Activated T-cell treated with anti-CD3 and anti-CD28 coated beads, Interleukin-2, amount 50 U/mL, for 1 hour (primary cell): ENCODE results near the gene GGA1.
A peak's percentile ranks its signal among the peaks of the same experiment; 100 is the strongest.

Source experiments
- DNase-seq: peaks from one replicate; pipeline ENCODE4 v3.0.0-alpha.2; 2020

The GGA1 gene, protein sequence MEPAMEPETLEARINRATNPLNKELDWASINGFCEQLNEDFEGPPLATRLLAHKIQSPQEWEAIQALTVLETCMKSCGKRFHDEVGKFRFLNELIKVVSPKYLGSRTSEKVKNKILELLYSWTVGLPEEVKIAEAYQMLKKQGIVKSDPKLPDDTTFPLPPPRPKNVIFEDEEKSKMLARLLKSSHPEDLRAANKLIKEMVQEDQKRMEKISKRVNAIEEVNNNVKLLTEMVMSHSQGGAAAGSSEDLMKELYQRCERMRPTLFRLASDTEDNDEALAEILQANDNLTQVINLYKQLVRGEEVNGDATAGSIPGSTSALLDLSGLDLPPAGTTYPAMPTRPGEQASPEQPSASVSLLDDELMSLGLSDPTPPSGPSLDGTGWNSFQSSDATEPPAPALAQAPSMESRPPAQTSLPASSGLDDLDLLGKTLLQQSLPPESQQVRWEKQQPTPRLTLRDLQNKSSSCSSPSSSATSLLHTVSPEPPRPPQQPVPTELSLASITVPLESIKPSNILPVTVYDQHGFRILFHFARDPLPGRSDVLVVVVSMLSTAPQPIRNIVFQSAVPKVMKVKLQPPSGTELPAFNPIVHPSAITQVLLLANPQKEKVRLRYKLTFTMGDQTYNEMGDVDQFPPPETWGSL

DNA sequence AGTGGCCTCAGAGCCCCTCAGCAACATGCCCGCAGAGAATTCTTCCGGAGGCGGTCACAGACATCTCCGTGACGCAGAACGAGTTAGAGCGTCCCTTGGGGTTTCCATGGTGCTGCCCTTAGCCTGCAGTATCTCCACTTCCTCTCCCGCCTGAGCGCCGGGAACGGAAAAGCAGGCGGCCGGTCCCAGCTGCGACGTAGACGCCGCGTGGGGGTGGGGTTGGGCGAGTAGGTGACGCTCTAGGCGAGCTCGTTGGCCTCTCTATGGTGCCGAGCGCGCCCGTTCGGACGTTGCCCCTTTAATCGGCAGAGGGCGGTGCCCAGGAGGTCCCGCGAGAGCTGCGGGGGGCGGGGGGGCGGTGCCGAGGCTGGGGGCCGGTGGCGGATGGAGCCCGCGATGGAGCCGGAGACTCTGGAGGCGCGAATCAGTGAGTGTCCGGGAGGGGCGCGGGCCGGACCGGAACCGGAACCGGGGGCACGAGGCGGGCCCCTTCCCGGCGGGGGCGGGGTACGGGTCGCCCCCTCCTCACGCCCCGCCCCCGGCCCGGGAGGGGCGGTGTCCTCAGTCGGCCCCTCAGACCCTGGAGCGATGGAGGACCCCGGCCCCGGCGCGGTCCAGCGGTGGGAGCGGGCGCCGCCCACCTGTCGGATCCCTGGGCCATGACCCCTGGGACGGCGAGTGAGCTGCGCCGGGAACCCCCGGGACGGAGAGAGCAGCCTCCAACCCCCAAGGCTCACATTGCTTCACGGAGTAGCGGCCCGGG, at the start of gene GGA1:
Gene GGA1 (plus strand): TSS at position 358 of the 763 bp plus-strand sequence. CDS start 27 bp downstream, at position 385.
- peak; percentile 95 for DNase-seq

DNA sequence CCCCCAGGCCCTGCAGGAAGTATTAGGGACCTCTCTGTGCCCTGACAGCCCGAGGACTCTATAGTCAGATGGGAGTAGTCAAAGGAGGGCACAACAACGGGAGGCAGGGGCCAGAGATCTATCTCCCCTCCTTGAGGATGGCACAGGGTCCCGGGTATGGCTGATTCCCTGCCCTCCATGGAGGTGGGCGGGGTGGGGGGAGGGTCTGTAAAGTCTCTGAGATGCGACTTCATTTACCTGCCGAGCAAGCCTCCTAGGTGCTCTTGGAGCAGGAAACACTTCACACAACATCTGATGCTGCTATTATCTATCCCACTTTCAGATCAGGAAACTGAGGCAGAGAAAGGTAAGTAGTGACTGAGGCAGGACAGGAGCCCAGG, 49.1 kb upstream of the GGA1 start:
- no peak for DNase-seq

DNA sequence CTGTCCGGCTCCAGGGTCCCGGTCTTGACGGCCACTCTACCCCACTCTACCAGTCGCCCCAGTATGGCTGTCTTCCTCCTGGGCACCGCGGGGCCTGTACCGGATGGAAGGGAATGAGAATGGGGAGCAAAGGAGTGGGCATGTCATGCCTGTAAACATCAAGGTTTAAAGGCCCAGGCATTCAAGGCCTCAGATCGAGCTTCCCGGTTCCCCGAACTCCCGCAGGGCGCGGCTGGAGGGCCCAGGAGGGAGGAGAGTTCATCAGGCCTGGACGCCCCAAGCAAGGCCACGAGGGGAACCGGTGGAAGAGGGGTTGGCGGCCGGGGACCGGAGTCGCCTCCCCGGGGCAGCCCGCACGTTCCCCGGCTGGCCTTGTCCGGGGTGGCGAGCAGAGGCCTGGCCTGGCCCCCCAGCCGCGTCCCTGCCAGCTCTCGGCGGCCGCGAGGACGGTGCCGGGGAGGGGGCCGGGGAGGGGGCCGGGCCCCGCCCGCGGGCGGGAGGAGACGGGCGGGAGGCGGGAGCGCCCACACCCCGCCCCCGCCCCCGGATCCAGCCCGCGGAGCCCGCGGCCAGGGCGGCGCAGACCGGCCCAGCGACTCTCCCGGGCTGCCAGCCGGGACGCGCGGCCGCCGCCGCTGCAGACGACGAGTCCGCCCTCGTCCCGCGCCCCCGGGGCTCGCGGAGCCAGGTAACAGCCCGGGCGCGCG, 48.6 kb upstream of the GGA1 start, which contains the start of gene CDC42EP1:
Gene CDC42EP1 (plus strand): TSS at position 580 of the 707 bp plus-strand sequence. CDS start 5,870 bp downstream, outside the sequence.
- DNase-seq = no peak

DNA sequence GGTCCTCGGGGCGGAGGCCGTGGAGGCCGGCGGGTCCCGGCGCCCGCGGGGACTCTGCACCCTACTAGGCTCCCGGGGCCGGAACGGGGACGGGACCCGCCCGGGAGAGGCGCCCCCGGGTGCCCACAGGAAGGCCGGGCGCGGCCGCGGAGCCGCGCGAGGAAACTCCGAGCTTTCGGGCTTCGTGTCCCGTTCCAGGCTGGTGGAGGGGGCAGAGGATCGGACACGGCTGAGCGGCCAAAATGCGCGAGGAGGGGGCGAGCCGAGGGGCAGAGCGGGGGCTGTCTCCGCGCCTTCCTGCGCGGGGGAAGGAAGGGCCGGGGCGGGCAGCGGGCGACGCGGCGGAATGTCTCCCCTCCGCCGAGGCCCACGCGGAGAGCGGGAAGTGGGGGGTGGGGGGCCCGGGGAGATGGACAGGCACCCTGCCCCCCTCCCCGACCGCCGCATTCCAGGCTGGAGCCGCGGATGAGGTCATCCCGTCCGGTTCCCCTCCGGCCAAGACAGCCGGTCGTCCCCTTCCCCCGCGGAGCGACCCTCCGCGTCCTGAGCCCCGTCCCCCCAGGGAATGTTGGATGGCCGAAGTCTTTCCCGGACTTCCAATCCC, 47.9 kb upstream of the GGA1 start:
- peak; percentile 36 for DNase-seq

DNA sequence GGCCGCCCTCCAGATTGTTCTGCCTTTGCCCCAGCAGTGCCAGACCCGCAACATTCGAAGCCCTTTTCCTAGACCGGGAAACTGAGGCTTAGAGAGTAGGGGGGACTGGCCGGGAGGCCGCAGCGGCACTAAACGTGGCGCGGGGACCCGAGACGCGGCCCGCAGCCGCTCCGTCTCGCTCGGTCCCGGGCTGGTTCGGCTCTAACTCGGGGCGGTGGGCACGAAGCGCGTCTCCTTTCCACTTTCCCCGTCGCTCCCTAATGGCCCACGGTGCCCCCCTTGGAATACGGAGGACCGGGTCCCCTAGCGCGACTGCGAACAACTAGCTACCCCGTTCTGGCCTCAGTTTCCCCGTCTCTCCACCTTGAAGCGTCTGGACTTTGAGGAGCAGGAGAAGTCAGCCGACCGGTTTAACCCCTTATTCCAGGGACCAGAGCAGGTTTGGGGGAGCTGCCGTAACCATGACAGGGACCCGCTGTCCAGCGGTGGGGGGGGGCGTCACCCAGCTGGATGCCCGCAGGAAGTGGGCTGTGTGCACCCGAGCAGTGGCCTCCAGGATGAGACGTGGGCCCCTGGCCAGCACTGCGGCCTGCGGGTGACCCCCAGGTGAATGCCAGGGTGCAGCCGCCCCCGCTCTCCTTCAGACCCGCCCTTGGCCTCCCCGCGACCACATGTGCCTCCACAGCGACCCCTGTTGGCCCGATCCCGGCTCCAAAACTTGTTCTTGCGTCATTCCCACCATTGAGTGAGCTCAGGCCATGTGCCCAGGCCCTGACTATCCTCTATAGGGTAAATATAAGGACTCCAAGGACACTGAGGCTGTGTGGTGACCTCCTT, 47.2 kb upstream of the GGA1 start:
- peak; percentile 83 for DNase-seq

DNA sequence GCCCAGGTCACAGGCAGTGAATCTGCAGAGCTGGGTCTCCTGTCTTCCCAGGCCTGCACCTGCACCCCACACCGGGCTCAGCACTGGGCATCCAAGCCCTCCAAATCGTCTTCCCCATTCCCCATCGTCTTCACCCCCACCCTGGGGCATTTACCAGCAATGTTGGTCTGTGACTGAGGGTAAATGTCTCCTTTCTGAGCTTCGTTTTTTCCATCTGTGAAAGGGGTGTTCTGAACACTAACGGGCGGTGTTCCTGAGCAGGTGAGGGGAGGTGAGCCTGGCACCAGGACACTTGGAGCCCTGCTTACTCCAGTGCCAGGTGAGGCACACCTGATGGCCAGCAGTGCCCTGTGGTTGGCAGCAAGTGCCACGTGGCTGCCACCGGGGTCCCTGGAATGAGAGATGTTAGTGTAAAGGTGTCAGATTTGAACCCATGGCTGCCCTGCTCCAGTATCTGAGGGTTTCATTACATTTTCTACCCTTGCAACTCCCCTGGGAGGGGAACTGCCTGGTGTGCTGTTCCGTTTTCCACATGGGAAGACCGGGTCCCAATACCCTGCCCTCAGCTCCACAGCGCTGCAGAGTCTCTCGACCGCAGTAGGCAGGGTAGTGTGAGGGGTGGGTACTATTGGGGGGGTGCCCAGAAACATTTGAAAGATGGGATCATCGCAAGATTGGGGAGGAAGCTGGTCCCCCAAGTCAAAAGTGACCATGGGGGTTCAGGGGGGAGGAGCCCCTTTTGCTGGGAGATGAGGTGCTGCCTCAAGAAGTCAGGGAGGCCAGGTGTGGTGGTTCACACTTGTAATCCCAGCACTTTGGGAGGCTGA, 46.4 kb upstream of the GGA1 start:
- DNase-seq = no peak

DNA sequence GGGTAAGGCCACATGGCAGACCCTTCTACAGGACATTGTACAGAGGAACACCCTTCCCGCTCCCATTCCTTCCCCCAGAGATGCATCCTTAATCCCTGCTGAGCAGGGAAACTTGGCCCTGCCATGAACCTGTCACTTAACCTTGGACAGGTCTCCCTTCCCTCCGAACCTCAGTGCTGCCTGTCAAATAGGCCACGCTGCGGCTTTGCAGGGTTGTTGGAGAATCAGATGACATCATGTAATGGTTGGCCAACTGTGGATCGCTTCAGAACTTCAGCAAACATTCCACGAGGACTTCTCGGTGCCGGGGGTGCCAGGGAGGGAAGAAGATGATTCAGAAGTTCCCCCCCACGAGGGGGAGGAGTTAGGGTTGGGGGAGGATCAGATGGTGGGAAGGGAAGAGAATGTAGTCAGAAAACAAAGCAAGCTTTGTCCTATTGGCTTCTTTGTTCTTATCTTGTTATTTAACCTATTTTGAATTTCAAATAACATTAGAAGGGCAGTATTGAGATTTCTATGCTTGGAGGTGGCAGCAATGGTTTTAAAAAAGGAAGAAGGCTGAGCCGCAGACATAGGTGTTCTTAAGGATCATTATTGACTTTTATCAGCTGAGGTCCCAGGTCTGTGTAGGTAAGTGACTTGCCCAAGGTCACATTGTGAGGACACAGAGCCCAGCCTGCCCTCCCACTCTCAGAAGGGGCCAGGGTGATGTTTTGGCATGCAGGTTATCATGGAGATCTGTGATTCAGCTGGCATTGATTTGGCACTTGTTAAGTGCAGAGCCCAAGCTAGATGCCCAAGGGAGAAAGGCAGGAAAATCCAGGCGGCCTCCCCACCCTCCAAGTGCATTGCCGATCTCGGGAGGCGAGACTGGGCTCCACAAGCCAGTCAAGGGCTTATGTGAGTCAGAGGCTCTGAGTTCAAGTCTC, 45.2 kb upstream of the GGA1 start:
- no peak for DNase-seq

DNA sequence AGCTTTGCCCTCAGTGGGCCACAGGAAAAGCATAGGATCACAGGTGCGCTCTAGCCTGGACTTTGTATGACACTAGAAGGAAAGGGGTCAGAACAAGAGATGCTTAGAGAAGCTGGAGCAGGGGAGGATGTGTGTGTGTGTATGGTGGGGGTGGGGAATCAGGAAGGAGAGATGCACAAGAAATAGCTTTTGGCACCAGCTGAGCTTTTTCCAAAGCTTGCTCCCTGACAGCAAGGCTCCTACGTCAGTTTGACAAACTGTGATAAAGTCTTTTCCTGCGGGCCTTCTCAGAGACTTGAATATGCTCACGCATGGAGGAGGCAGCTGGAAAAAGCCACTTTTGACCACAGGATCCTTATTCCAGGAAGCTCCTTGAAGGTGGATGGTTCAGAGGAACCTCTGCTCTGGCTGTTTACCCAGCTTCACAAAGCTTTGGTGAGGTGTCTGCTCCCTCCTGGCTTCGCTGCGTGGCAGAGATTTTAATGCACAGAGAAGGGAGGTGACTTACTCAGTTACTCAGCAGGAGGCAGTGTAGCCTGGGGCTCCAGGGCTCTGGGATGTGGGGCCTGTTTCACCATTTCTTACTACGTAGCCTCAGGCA, 44.4 kb upstream of the GGA1 start:
- no peak for DNase-seq

DNA sequence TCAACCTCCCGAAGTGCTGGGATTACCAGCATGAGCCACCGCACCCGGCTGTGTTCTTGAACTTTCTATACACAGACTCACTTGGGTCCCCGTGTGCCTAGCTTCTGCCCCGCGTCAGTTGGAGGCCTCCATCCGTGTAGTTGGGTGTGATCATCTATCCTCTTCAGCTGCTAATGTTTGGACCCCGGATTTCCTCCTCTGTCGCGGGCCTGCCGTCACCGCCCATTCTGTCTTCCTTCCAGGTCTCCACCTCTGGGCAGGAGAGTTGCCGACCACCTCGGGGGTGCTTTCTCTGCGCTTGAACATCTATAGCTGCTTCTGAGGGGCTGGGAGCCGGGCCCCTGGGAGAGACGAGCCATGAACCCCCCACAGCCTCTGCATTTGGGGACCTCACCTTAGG, 42.8 kb upstream of the GGA1 start:
- no peak for DNase-seq

DNA sequence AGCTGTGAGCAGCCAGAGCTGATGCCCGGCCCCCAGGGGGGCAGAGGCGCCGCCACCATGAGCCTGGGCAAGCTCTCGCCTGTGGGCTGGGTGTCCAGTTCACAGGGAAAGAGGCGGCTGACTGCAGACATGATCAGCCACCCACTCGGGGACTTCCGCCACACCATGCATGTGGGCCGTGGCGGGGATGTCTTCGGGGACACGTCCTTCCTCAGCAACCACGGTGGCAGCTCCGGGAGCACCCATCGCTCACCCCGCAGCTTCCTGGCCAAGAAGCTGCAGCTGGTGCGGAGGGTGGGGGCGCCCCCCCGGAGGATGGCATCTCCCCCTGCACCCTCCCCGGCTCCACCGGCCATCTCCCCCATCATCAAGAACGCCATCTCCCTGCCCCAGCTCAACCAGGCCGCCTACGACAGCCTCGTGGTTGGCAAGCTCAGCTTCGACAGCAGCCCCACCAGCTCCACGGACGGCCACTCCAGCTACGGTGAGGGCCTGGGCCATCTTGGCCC, 42.3 kb upstream of the GGA1 start:
- peak; percentile 54 for DNase-seq

DNA sequence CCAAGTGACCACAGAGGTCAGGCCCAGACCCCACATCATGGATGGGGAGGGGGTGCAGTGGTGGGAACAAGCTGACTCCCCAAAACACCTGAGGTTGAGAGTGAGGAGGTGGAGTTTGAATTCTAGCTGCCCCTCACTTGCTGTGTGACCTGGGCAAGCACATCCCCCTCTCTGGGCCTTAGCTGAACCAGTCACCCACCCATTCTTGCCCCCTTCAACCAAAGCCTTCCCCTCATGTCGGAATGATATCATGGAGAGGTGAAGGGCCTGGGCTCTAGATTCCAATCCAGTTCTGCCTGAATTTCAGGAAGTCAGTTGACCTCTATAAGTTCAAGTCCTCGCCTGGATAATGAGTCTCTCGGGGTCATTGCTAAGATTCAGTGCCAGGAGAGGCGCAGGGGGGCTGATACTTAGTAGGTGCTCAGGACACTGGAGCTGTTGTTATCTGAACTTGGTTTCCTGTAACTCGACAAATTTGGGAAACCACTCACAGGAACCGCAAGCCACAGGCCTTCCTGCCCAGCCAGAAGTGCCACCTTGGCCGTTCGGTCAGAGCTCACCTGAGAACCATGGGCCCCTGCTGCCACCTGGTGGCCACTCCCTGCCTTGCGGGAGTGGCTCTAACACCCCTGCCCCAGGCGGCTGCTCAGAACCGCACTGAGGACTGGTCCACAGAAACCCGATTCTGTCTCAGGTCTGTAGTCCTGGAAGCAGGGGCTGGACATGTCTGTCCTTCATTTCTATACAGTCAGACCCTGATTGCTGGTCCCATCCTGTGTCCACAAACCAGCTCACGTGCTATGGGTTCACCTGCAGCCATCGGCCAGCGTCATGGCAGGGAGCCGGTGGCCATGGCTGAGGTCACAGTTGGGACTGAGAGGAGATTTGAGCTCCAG, 41.5 kb upstream of the GGA1 start:
- peak; percentile 90 for DNase-seq

DNA sequence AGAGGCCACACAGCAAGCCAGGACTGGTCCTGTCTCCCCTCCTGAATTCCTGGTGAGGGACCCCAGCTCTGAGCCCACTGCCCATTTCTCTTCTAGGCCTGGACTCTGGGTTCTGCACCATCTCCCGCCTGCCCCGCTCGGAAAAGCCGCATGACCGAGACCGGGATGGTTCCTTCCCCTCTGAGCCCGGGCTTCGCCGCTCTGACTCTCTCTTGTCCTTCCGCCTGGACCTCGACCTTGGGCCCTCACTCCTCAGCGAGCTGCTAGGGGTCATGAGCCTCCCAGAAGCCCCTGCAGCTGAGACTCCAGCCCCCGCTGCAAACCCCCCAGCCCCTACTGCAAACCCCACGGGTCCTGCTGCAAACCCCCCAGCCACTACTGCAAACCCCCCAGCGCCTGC, 40.6 kb upstream of the GGA1 start:
- DNase-seq = no peak

DNA sequence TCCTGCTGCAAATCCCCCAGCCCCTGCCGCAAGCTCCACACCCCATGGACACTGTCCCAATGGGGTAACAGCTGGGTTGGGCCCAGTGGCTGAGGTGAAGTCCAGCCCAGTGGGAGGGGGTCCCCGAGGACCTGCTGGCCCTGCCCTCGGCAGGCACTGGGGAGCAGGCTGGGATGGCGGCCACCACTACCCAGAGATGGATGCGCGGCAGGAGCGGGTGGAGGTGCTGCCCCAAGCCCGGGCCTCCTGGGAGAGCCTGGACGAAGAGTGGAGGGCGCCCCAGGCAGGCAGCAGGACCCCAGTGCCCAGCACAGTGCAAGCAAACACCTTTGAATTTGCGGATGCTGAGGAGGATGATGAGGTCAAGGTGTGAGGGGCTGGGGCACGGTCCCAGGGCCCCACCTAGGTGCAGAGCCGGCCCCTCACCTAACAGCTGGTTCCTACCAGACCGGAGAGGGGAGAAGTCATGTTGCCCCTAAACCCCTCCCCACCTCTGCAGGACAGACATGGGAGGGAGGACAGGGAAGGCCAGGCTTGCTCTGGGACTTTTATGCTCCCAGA, 40.1 kb upstream of the GGA1 start:
- DNase-seq = no peak

DNA sequence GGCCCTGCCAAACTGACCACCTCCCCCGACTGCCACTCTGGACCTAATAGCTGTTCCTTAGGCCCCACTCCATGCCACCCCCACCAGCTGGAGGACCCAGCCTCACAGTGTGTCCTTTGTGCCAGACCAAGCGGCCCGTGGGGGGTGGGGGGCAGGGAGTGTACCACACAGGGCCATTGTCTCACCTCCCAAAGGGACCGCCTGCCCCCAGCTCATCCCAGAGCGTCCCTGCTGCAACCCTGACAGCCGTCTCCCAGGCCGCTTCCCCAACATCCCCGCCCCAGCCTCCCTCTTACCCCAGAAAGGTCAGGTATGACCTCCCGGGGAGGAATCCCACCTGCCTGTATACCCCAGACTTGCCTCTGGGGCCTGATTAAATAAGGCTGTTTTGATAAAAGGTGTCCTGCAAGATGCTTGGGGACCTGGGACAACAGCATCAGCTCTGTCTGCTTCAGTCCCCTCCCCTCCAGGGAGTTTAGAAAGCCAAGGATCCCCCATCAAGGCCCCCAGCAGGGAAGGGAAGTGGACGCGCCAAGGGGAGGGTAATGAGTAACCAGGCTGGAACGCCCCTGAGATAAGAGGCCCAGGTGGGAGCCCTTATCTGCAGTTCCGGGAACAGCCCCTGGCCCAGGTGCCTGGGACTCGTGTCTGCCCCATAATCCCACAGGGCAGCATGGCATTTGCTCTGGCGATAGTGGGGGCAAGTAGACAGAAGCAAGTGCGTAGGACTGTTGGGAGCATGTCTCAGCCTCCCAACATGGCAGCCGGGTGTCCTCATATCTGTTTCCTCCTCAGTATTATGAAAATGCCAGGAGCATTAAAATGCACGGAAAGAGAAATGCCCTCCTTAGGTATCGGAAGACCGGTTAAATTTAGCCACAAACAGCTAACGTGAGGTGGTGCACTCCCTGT, 39.4 kb upstream of the GGA1 start:
- DNase-seq = no peak

DNA sequence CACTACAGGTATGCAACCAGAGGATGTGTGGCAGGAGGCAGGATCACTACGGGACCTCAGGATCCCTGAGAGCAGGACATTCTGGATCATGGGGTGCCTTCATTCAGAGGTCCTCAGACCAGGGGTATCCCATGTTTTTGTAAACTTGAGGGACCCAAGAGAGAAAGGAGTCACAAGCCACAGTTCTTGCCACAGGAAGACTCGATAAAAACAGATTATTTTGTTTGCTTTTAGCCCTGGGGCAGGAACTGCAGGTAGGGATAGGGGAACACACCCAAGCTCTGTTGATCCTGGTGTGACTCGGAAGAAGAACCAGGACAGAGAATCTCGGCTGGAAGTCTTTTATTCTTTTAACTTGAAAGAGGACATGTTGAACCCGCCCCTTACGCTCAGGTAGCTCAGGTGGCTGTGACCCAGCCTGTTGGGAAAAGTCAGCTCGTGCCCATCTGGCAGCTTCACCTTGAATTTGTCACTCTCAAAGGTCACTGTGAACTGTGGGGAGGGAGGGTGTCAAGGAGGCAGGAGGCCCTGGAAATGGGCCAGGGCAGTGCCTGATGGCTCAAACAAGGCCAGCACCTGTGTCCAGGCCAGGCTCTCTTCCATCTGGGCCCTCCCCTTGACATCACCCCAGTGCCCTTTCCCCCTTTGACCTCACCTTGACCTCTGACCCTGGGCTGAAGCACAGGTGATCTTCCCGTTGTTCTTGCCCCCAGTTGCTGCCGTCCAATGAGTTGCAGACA, 38.5 kb upstream of the GGA1 start:
- no peak for DNase-seq

DNA sequence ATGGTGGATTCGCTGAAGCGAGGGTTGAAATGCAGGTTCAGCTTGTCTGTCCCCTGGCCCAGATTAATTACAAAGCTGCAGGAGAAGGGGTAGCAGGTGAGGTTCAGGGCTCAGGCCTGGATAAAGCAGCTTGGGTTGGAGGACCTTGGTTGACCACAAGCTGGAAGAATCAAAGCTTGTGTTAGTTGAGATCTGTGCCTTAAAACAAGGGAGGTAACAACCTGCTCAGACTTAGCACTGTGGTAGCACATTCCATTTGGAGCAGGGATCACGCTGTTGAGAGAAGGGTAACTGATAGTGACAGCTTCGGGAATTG, 38.0 kb upstream of the GGA1 start:
- no peak for DNase-seq
